HTERT RPE-1 (cell line): ENCODE results near the gene NIFK.

ENCODE experiments used
- in situ Hi-C: fragments of 300-500 bp; cut with MboI; formaldehyde crosslinking; loops from 4 replicates; pipeline ENCODE4 v1.14.3; 2020; ENCODE audit warnings: low sequenced_read_pairs

NIFK gene

DNA sequence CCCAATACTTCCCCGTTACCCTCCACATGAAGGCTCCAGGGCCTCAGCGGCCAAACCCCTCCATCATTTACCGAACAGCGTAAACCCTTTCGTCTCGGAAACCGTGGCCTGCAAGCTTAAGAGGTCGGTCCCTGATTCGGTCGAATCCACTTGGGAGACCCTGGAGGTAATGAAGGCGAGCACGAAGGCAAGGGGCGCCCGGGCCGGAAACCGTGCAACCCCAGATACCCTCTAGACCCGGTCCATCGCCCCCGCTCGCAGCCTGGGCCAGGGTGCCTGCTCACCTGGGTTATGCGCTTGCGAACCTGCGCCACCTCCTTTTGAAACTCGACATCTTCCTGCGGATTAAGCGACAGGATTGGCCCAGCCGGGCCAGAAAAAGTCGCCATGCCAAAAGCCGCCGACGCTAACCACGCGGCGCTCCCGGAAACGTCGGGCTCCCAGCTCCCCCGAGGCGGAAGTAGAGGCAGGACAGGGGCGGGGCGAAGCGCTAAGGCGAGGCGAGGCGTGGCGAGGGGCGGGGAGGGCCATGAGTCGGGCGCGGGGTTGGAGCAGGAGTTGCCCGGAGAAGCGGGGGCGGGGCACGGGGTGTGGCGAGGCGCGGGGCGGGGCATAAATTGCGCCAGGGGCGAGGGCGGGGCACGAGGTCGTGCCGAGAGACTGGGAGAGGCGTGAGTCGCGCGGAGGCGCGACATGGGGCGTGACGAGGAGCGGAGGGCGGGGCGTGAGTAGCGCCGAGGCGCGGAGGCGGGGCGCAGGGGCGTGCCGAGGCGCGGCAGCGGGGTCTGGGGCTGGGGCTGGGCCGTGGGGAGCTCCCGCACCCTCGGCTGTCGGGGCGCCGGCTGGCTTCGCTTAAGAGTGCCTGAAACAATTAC, at the start of gene NIFK:
TSS of gene NIFK (minus strand) at position 414 of the 875 bp plus-strand sequence. CDS start at position 389, 25 bp downstream.
- in situ Hi-C loops: no loop called here

- in situ Hi-C loops: no loop called here
Observed at GRCh38 chr2:121783180-121783579, 46.5 kb upstream of the NIFK start.

DNA sequence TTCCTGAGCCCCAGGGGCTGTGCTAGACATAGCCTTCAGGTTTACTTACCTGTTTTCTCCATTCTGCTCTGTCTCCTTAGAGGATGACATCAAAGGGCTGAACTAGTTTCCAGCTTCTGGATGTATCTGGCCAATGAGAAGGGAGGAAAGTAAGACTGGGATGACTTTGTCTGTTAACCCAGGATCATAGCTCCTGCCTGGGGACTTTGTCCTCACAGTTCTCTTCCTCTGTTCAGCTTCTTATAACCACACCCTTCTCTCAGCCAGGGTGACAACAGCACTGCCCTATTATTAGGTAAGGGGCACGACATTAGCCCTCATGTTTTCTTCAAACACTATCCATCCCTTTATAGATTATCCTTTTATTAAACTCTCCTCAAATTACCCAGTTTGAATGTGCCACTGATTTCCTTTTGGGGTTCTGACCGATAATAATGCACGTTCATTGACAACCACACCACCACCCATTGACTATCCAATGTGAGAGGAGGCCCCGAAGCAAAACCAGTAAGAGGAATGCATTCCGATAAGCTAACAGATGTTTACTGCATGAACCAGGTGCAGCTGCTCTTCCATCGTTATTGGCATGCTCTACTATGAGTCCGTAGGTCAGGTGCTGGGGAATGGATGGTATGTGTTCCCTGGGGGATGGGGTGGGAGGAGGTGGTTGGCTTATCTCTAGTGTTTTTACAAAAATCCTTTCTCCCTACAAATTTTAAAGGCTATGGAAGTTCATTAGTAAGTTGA, 42.2 kb upstream of the NIFK start:
- in situ Hi-C loops: no loop called here

GRCh38 chr2:121777699-121778058, 41.0 kb upstream of the NIFK start:
- in situ Hi-C loops: no loop called here

- in situ Hi-C loops: no loop called here
Observed at GRCh38 chr2:121776885-121777698, 40.4 kb upstream of the NIFK start.

DNA sequence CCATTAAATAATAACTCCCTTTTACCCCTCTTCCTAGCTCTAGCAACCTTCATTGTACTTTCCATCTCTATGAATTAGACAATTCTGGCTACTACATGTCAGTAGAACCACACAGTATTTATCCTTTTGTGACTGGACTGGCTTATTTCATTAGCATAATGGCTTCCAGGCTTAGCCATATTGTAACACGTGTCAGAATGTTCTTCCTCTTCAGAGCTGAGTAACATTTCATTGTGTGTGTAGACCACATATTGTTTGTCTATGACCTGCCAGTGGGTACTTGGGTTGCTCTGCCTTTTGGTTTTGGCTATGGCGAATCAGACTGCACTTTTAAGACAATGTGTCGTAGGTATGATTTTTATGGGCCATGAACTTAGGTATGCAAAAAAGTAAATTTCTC, 39.7 kb upstream of the NIFK start:
- in situ Hi-C loops: no loop called here

GRCh38 chr2:121774235-121774634, 37.6 kb upstream of the NIFK start:
- in situ Hi-C loops: no loop called here

GRCh38 chr2:121771976-121772742, 35.5 kb upstream of the NIFK start:
- in situ Hi-C loops: no loop called here

- in situ Hi-C loops: no loop called here
Observed at GRCh38 chr2:121768143-121768755, 31.6 kb upstream of the NIFK start.

GRCh38 chr2:121766624-121767023, 29.9 kb upstream of the NIFK start:
- in situ Hi-C loops: no loop called here

GRCh38 chr2:121764681-121765228, 28.1 kb upstream of the NIFK start:
- in situ Hi-C loops: no loop called here

GRCh38 chr2:121755237-121756111, 18.8 kb upstream of the NIFK start, which contains the start of gene TSN:
TSN (plus strand) TSS chr2:121755651; CDS start chr2:121755780, 129 bp downstream.
- in situ Hi-C loops: no loop called here

DNA sequence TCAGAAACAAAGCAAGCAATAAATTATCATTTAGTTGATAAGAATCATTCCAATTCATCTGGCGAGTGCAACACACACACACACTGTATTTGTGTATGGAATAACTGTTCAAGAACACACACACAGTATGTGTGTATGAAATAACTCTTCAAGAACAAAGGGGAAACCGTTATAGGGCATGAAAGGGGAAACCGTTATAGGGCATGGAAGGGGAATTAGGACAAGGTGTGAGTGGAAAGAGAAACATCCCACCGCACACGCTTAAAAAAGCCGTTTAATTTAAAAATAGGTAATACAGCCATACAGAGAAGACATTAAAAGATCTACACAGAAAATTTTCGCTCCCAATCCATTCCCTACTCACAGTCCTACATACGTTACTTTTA, 18.2 kb upstream of the NIFK start:
- in situ Hi-C loops: no loop called here

DNA sequence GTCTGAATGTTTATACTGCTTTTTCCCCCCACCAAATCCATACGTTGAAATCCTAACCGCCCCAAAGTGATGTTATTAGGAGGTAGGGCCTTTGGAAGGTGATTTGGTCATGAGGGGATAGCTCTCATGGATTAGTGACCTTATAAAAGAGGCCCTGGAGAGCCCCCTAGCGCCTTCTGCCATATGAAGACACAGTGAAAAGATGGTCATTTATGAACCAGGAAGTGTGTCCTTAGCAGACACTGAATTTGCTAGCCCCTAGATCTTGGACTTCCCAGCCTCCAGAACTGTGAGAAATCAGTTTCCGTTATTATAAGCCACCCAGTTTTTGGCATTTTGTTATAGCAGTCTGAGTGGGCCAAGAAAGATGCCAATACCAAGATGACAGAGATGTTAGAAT, 11.5 kb upstream of the NIFK start:
- in situ Hi-C loops: no loop called here

- in situ Hi-C loops: no loop called here
Observed at GRCh38 chr2:121746071-121746578, 9.4 kb upstream of the NIFK start.

DNA sequence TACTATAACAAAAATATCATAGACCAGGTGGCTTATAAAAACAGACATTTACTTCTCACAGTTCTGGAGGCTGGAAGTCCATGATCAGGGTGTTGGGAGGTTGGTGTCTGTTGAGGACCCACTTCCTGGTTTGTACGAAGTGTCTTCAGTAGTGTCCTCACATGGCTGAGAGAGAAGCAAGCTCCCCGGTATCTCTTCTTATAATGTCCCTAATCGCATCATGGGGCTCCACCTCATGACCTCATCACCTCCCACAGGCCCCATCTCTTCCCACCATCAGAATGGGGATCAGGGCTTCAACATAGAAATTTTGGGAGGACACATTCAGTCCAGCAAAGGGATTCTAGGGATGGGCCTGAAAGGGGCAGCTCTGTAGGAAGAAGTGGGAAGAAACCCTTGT, 4.8 kb upstream of the NIFK start:
- in situ Hi-C loops: no loop called here

GRCh38 chr2:121740973-121741372, 4.3 kb upstream of the NIFK start:
- in situ Hi-C loops: no loop called here

DNA sequence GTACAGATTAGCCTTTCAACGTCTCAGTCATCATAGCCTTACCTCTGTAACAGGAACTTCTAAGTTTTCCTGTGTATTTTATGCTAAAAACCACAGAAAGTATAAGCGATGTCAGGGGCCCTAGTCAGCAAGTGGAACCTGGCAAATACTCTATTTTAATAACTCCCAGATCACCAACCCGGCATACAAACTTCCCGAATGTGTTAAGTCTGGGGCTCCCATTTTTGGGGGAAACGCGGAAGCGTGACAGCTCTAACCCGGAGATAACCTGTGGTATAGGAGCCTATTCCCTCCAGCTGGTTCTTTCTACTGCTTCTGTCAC, 574 bp downstream of the NIFK start:
- in situ Hi-C loops: no loop called here
